Measurements from ENCODE around the gene ZFP69.

DNA sequence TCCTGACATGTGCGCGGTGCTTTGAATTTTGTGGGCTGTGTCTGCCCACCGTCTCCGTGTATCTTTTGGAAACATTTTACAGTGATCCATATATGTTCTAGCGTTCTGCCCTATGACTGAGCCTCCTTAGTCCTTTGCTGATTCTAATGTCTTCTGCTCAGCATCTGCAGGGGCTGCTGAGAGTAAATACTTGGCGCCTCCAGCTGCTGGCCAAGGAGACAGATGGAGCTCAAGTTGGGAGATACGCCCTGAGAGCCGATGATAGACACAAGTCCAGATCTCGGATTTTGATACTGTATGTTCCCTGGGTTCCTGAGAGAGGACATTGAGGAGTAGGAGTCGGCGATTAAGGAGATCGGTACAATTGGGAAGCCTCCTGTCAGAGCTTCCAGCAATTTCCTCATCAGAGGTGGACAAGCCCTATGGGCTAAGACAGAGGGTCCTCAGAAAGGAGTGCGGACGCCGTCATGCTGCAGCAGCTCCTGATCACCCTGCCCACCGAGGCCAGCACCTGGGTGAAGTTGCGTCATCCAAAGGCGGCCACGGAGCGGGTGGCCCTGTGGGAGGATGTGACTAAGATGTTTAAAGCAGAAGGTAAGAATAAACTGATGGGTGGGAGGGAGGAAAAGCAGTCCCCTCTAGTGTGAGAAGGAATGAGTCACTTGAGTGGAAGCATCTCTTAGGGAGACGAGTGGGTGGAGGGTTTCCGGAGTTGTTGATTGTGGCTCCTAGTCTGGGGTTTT, 26.4 kb upstream of the ZFP69 start:
- TF ChIP-seq, protein P1, sequence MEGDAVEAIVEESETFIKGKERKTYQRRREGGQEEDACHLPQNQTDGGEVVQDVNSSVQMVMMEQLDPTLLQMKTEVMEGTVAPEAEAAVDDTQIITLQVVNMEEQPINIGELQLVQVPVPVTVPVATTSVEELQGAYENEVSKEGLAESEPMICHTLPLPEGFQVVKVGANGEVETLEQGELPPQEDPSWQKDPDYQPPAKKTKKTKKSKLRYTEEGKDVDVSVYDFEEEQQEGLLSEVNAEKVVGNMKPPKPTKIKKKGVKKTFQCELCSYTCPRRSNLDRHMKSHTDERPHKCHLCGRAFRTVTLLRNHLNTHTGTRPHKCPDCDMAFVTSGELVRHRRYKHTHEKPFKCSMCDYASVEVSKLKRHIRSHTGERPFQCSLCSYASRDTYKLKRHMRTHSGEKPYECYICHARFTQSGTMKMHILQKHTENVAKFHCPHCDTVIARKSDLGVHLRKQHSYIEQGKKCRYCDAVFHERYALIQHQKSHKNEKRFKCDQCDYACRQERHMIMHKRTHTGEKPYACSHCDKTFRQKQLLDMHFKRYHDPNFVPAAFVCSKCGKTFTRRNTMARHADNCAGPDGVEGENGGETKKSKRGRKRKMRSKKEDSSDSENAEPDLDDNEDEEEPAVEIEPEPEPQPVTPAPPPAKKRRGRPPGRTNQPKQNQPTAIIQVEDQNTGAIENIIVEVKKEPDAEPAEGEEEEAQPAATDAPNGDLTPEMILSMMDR (IDR thresholded peaks at IDR 0.05; ENCODE audit: low read depth, low read length, missing input control), result no peak
- TF ChIP-seq, protein P2, sequence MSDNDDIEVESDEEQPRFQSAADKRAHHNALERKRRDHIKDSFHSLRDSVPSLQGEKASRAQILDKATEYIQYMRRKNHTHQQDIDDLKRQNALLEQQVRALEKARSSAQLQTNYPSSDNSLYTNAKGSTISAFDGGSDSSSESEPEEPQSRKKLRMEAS (IDR thresholded peaks at IDR 0.05), result no peak
- TF ChIP-seq, protein P3, sequence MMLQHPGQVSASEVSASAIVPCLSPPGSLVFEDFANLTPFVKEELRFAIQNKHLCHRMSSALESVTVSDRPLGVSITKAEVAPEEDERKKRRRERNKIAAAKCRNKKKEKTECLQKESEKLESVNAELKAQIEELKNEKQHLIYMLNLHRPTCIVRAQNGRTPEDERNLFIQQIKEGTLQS (IDR thresholded peaks at IDR 0.05), result no peak
- no peak for TF ChIP-seq FOXA2 (IDR thresholded peaks at IDR 0.05)
- no peak for TF ChIP-seq FOXA1 (IDR thresholded peaks at IDR 0.05)
- no peak for TF ChIP-seq YY1 (IDR thresholded peaks at IDR 0.05)
- TF ChIP-seq, protein P4, sequence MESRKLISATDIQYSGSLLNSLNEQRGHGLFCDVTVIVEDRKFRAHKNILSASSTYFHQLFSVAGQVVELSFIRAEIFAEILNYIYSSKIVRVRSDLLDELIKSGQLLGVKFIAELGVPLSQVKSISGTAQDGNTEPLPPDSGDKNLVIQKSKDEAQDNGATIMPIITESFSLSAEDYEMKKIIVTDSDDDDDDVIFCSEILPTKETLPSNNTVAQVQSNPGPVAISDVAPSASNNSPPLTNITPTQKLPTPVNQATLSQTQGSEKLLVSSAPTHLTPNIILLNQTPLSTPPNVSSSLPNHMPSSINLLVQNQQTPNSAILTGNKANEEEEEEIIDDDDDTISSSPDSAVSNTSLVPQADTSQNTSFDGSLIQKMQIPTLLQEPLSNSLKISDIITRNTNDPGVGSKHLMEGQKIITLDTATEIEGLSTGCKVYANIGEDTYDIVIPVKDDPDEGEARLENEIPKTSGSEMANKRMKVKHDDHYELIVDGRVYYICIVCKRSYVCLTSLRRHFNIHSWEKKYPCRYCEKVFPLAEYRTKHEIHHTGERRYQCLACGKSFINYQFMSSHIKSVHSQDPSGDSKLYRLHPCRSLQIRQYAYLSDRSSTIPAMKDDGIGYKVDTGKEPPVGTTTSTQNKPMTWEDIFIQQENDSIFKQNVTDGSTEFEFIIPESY (IDR thresholded peaks at IDR 0.05), result no peak
- TF ChIP-seq, protein P5, sequence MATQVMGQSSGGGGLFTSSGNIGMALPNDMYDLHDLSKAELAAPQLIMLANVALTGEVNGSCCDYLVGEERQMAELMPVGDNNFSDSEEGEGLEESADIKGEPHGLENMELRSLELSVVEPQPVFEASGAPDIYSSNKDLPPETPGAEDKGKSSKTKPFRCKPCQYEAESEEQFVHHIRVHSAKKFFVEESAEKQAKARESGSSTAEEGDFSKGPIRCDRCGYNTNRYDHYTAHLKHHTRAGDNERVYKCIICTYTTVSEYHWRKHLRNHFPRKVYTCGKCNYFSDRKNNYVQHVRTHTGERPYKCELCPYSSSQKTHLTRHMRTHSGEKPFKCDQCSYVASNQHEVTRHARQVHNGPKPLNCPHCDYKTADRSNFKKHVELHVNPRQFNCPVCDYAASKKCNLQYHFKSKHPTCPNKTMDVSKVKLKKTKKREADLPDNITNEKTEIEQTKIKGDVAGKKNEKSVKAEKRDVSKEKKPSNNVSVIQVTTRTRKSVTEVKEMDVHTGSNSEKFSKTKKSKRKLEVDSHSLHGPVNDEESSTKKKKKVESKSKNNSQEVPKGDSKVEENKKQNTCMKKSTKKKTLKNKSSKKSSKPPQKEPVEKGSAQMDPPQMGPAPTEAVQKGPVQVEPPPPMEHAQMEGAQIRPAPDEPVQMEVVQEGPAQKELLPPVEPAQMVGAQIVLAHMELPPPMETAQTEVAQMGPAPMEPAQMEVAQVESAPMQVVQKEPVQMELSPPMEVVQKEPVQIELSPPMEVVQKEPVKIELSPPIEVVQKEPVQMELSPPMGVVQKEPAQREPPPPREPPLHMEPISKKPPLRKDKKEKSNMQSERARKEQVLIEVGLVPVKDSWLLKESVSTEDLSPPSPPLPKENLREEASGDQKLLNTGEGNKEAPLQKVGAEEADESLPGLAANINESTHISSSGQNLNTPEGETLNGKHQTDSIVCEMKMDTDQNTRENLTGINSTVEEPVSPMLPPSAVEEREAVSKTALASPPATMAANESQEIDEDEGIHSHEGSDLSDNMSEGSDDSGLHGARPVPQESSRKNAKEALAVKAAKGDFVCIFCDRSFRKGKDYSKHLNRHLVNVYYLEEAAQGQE (IDR thresholded peaks at IDR 0.05), result no peak
- TF ChIP-seq TAF1 (conservative IDR thresholded peaks at IDR 0.05), result no peak
- no peak for TF ChIP-seq GABPA (IDR thresholded peaks at IDR 0.05 in 1 of 2, conservative IDR thresholded peaks at IDR 0.05 in 1 of 2)
- TF ChIP-seq SP1 (IDR thresholded peaks at IDR 0.05), result no peak
- TF ChIP-seq JUND (IDR thresholded peaks at IDR 0.05), result no peak

All from liver (tissue), 3 donors.